Activated T-cell treated with anti-CD3 and anti-CD28 coated beads for 48 hours (primary cell): ENCODE measurements around the gene NKX1-1.

Experiments
- DNase-seq: peaks from one replicate; pipeline ENCODE4 v3.0.0-alpha.2; 2020; ENCODE audit warnings: low read depth

Gene NKX1-1

GRCh38 chr4:1416948-1417260, 10.7 kb upstream of the NKX1-1 start:
- no peak for DNase-seq

DNA sequence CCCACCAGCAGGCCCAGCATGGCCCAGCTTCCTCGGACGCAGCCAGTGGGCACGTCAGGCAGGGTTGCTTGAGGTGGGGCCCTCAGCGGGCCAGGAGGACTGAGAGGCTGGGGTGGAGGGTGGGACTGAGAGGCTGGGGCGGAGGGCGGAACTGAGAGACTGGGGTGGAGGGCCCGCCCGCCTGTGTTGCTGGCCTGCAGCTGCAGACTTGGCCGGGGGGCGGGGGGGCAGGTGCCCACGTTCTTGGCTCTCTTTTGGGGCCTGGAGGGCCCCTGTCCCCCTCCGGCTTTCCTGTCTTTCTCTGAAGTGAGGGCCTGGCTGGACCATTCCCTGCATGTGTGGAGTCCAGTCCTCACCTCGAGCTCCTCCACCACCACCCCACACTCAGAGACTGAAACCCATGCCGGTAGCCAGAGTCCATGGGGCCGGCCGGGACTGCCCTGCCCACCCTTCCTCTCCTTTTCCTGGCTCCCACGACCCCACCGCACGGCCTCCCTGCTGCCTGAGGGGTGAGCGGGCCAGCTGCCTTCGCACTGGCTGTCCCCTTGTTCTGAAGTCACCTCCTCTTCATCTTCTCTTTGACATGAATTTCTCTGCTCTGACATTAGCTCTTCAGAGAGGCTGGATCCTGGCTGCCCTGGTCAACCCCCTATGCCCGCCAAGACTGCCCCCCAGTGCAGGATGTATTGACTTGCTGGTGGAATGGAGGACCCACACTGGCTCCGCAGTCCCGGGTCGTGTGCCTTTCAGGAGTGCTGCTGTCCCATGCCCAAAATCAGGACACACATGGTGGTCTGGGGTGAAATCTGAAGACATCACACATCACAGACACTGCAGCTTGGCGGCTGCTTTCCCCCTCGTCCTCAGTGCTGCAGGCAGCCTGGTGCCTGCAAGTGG, 10.1 kb upstream of the NKX1-1 start:
- DNase-seq = no peak

DNA sequence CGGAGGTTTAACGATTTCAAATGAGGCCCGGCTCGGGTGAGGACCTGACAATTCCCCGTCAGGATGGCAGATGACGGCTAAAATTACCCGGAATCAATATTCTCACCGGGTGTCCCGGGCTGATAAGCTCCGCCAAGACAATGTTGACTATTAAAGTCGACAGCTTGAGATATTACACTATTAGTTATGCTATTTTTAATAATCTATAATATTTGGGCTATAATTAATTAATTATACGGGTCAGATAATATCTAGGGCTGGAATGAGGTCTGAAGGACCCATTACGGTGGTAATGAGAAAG, 9.4 kb upstream of the NKX1-1 start:
- no peak for DNase-seq

DNA sequence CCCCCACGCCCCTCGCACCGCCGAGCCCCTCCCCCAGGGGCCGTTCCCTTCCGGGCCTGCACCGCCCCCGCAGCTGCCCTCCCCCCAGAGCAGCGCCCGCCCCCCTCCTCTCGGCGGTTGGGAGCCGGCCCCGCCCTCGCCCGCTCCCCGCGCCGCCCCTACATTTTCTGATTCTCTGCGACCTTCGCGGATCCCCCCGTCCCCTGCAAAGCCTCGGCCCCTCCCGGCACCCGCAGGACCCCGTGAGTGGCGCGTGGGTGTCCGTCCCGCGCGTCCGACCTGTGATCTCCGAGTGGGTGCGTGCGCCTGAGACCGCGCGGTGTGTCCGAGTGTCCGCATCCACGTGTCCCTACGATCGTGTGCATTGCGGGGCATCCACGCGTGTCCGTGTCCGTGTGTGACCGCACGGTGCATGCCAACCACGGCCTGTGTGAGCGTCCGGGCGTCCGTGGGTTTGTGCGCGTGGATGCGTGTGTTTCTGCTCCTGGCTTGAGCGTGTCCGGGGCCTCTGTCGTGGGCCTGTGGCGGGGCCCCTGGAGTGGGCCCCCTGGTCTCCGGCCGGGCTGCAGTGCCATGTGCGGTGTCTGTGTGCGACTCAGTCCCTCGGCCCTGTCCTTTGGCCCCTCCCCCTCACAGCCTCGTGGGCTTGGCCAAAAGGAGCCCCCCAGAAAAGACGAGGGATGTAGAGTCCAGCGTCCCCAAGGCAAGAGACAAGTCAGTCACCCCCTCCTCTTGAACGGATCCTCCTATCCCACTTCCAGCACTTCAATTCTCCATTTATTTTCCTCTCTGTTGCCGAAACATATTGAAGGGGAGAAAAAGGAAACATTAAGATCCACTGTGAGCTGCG, 8.8 kb upstream of the NKX1-1 start:
- no peak for DNase-seq

- no peak for DNase-seq
Measured at GRCh38 chr4:1413687-1414479, 7.6 kb upstream of the NKX1-1 start.

DNA sequence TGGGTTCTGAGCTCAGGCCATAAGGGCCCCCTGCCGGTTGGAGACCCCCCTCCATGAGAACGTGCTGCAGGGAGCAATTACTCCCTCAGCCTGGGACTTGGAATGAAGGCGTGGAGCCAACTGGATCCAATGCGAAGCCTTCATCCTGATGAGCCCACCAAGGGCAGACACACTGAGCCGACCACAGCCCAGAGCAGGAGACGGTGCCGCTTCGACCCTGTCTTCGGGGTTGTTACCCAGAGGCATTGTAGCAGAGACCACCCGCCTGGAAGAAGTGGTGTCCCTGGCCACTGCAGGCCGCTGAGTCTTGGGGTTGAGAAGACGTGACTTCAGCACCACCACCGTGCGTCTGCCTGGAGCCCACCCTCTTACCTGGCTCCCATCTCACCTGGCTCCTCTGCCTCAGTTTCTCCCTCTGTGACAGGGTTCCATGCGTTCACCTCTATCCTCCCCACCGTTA, 7.0 kb upstream of the NKX1-1 start:
- DNase-seq = no peak

- no peak for DNase-seq
Measured at GRCh38 chr4:1412376-1413203, 6.3 kb upstream of the NKX1-1 start.

DNA sequence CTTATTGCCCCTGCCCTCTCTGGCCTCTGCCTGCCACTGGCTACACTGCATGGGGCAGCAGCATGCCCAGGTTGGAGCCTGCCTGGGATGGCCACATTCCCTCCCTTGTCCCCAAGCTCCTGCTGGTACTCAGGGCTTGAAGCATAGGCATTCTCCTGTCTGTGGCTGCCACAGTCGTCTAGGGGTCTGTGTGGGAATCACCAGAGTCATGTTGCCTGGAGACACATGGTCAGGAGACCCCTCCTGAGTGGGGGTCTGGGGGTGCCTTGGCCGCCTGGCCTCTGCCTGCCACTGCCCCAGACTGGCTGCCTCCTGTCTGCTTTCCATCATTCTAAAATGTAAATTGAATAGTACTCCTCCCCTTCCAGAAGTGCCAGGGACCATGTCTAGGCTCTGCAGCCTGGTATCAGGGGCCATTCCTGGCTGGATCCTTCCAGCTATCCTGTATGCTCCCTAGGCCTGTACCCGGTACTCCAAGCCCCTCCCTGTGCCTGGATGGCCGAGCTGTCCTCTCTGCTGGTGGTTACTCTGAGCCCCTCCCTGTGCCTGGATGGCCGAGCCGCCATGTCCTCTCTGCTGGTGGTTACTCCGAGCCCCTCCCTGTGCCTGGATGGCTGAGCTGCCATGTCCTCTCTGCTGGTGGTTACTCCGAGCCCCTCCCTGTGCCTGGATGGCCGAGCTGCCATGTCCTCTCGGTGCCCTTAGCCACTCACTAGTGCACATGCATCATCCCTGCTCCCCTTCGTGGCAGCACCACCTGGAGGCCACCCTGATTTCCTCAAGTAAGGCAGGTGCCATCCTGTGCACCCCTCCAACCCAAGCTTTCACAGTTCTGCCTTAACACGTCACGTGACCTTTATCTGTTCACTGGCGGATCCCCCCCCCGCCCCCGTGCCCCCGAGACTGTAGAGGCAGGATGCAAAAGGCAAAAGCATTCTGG, 5.5 kb upstream of the NKX1-1 start:
- DNase-seq = no peak

GRCh38 chr4:1410491-1411325, 4.5 kb upstream of the NKX1-1 start:
- peak; percentile 51 for DNase-seq

DNA sequence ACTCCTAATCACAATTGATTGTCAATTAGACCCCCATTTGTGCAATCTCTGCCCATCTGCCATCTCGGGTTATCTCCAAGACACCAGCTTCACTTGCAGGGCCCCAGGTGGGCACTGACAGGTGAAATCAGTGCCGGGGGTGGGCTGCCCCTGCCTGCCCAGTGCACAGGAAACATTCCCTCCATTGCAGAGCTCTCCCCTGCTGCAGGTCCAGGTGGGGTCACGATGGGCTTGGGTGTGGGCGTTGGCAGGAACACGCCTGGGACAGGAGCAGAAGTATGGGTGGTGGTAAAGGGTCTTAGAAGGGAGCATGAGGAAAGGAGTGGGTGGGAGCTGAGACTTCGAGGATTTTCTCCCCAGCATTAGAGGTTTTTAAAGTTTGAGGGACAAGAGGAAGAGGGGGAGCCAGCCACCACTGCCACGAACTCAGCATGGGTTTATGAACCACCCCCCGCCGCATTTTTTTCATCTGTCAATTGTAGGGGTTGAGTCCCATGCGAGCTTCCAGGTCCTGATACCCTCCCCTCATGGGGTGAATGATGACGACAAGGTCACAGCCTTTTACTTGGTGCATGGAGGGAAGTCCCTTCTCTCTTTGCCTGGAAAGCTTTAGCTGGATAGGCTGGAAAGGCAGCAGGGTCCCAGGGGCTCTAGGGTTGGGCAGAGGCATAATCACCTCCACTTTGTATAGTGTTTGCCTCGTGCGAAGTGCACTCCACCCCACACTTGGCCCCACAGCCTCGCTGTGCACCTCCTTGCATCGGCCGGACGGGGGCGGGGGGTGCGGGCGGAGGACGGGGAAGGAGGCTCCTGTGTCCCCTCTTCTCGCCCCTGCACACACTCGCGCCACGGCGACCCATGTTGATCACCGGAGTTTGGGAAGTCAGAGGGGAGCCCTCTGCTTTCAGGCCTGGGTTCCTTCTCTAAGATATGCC, 3.5 kb upstream of the NKX1-1 start:
- no peak for DNase-seq

GRCh38 chr4:1409079-1409478, 2.8 kb upstream of the NKX1-1 start:
- no peak for DNase-seq

- DNase-seq = no peak
Measured at GRCh38 chr4:1408418-1408817, 2.2 kb upstream of the NKX1-1 start.

DNA sequence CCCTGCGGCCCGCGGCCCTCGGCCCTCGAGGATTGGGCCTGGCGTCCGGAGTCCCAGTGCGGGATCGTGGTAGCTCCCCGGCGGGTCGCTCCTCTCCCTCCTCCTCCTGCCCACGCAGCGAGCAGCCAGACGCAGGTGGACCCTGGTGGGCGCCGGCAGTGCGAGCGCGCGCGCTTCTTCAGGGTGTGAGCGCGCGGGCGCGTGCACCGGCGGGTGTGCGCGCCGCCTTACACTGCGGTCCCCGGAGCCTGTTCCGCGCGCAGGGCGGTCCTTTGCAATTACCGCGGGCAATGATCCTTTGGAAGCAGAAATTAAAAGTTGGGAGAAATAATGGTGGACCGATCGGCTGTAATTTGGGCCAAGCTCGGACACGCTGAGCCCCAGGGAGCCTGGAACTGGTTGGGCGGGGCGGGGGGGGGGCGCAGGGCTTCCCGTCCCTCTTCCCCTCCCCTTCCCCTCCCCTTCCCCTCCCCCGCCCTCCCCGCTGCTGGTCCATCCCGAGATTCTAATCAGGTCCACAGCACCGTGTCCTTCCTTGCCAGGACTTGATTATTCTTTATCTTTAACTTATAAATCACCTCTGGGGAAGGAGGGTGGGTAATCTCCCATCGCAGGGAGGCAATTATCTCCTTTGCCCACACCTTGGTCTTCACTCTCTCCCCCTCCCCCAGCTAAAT, 1.6 kb upstream of the NKX1-1 start:
- DNase-seq = no peak

DNA sequence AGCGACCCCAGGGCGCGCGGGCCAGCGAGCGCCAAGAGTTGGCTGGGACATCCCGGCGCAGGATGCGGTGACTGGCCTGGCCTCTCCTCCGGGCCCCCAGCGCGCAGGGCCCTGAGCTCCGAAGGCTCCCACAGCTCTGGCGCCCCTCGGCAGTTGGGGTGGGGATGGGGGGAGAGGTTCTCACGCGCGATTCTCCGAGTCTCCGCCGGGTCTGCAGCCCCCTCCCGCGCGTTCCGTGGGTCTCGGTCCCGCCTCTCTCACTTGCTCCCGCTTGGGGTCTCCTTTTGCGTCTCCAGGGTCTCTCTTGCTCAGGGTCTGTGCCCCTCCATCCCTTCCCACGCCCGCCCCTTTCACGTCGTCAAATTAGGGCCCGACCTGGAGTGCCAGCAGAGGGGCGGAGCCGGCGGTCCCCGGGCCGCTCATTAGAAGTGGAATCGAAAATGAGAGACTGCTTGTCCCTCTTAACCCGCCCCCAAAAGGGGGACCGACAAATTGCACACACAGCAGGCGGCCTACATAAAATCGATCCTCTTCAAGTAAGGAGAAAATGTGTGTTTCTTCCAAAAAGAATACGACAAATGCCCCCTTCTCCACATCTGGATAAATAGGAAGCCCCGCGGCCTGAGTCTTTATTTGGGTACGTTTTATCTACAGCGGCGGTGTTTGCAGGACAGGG, 877 bp upstream of the NKX1-1 start:
- no peak for DNase-seq

GRCh38 chr4:1405636-1406393, 427 bp downstream of the NKX1-1 start:
- no peak for DNase-seq

DNA sequence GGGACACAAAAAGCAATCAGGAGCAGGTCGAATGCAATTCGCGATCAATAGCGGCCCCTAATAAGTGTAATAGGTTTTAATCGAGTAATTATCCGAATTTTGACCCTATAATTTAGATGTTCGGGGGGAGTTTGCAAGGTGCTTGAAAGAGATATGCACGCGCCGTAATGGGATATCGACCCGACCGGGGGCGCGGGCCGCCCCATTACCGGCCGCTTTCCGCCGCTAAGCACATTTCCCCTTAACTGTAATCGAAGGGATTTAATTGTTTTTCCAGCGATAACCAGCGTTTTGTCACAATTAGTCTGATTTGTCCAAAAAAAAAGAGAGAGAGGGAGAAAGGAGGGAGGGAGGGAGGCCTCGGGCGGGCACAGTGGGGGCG, 997 bp downstream of the NKX1-1 start:
- no peak for DNase-seq
